HG03575 (cell line): ENCODE results near the gene ADARB2.
"Not testable (repeated sequence)": the region's sequence is repeated elsewhere in the genome, so short reads cannot be mapped to it uniquely, and the experiment has no call there.

ENCODE experiments used
- ATAC-seq: cut with Tn5 transposase; IDR thresholded peaks from one replicate; pipeline ENCODE4 v1.9.1; 2021; ENCODE audit not compliant: unreplicated experiment, insufficient number of reproducible peaks, low FRiP score; ENCODE audit errors: extremely low read depth

ADARB2 gene

DNA sequence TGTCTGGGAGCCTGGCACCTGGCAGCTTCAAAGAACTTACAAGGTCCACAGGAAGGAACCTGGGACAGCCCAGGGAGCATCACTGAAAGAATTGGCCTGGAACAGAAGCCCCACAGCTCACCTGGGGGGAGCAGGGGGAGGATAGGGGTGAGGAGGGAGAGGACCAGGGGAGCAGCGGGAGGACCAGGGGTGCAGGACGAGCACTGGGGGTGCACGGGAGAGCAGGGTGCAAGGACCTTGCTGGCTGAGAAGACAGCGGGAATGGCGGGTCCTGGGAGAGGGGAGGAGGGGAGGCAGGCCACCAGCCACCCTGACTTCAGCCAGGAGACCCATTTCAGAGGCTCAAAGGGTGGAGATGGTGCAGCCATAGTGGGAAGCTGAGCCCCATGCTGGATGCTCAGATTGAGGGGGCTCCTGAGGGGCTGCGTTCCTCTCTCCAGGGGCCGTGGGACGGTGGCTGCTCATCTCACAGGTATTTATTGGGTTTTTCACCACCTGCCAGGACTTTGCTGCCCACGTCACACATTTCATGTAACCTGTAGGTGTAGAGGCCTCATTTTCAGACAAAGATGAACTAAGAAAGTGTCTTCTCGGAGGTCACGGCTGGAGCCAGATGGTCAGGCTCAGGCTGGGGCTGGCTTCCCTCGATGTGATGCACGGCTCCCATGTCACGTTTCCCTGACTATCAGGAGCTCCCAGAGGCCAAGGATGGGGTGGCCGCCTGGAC is 571.1 kb downstream of the ADARB2 start:
- ATAC-seq: no peak

- no peak for ATAC-seq
These were observed 573.5 kb downstream of the ADARB2 start for GRCh38 chr10:1163831-1164230.

GRCh38 chr10:1163204-1163660 is 574.1 kb downstream of the ADARB2 start:
- no peak for ATAC-seq

- ATAC-seq: no peak
These were observed 574.7 kb downstream of the ADARB2 start for GRCh38 chr10:1162481-1163203.

- ATAC-seq: not testable (repeated sequence)
These were observed 576.0 kb downstream of the ADARB2 start for GRCh38 chr10:1161315-1161673.

- ATAC-seq: no peak
These were observed 576.6 kb downstream of the ADARB2 start for GRCh38 chr10:1160561-1161314.

DNA sequence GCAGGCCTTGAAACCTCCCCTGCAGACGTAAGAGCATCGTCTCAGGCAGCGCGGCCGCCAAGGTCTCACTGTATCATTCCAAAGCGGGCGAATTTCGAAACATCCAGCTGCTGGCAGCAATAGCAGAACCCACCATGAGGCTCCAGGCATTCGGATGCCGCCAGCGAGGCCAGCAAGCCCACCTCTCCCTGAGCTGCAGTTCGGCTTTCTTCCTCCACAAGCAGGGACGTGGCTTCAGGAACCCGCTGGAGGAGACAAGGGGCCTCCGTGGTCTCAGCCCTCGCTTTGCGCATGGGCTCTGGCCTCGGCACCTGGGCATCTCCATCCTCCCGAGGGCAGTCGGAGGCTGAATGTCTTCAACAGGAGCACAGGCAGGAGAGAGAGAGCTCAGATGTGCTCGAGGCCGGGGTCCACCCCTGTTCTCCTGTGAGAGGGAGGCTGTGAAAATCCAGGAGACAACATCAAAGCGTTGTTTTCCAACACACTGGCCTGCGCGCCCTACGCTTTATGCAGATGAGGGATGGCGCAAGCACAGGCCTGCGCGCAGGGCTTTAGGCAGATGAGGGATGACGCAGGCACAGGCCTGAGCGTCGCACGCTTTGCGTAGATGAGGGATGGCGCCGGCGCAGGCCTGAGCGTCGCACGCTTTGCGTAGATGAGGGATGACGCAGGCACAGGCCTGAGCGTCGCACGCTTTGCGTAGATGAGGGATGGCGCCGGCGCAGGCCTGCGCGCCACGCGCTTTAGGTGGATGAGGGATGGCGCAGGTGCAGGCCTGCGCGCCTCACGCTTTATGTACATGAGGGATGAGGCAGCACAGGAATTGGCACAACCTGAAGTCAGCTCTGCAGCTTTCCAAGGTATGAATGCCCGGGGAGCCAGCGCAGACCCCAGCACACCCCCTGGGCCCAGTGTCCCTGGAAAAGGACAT is 577.9 kb downstream of the ADARB2 start:
- ATAC-seq: no peak

DNA sequence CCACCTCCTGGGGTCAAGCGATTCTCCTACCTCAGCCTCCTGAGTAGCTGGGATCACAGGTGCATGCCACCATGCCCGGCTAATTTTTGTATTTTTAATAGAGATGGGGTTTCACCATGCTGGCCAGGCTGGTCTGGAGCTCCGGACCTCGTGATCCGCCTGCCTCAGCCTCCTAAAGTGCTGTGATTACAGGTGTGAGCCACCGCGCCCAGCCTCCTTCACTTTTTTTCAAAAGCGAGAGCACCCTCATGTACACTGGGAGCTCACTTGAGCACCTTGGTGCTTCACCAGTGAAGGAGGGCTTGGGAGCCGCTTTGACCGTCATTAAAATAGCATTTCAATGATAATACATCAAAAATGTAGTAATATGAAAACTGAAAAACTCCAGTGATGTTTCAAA is 578.8 kb downstream of the ADARB2 start:
- ATAC-seq: not testable (repeated sequence)

GRCh38 chr10:1158066-1158465 is 579.3 kb downstream of the ADARB2 start:
- no peak for ATAC-seq

DNA sequence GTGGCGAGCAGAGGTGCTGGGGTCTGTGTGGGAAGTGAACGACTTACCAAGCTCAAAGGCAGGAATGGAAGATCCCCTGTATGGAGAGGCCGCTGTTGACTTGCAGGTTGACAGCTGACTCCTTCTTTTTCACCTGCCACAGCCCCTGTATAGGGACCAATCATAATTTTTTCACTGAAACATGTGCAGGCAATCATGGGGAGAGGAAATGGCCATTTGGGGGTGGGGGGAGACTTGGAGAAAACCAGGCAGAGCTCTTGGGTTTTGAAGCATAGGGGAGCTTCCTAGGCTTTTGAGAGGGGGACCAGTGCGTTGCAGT is 579.8 kb downstream of the ADARB2 start:
- ATAC-seq: no peak

GRCh38 chr10:1156921-1157614 is 580.3 kb downstream of the ADARB2 start:
- no peak for ATAC-seq

DNA sequence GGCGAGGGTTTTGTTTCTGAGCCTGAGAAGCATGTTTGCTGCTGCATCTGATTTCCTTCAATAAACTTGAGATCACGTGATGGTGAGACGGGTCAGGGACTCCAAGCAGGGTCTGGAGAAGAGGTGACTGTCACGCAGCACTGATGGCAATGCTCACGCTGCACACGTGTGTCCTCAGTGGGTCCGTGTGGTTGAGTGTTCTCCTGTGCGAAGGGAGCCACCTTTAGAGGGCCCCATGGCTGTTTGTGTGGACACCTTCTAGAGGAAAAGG is 580.8 kb downstream of the ADARB2 start:
- no peak for ATAC-seq

- no peak for ATAC-seq
These were observed 581.3 kb downstream of the ADARB2 start for GRCh38 chr10:1155791-1156615.

- ATAC-seq: no peak
These were observed 582.6 kb downstream of the ADARB2 start for GRCh38 chr10:1154531-1155295.

DNA sequence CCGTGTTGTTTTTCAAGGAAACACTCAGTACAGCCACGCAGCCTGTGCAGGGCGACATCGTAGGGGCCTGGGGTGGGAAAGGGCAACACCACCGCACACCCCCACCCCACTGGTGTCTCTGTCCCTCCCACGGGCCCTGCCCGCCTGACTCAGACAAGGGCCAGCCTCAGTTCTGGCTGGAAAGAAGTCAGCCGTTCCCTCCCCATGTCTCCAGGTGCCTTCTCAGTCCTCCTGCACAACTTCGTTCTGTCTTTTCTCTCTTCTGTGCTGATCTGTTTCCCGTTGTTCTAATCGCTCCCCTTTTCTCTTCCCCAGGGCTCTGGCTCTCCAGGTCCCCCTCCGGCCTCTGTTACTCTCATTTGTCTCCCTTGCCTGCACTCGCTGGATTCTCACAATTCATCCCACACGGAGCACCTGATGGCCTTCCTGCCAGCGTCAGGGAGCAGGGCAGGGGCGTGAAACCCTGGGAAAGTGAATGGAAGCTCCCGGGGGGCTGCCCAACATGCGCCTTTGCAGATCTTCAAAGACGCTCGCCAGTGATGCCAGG is 583.4 kb downstream of the ADARB2 start:
- ATAC-seq: no peak

GRCh38 chr10:1153251-1153763 is 584.0 kb downstream of the ADARB2 start:
- no peak for ATAC-seq
